CD14-positive monocyte (primary cell): Measurements from ENCODE around the gene TAF11L4. TPM values are rescaled to one million over a fixed set of nuclear protein-coding genes. Genes with fewer than 3 reads are reported as not detected.
A peak's percentile ranks its signal among the peaks of the same experiment; 100 is the strongest.
"Not testable (repeated sequence)": the region's sequence is repeated elsewhere in the genome, so short reads cannot be mapped to it uniquely, and the experiment has no call there.

Experiments
- DNase-seq, 3 donors: peaks; one replicate each; pipeline ENCODE4 v3.0.0-alpha.2; 2011 to 2022
- H2AFZ ChIP-seq: 2 replicates; pipeline ENCODE4 v1.6.0; 2012; ENCODE audit warnings: mild to moderate bottlenecking, low read depth, low read length, inconsistent platforms; ENCODE audit not compliant: insufficient read depth, poor library complexity, severe bottlenecking
- H3K27ac ChIP-seq, 2 donors: 1 replicate in 1 of 2; 2 replicates in 1 of 2; pipeline ENCODE4 v1.5.1; 2012 to 2013; ENCODE audit warnings: low read length in 2 of 2, control low read depth in 1 of 2, inconsistent platforms in 1 of 2, low read depth in 1 of 2, mild to moderate bottlenecking in 1 of 2
- H3K27me3 ChIP-seq, 2 donors: one replicate each; pipeline versions ENCODE4 v1.6.0 to v1.6.1; 2011 to 2013; ENCODE audit warnings: low read length in 2 of 2; ENCODE audit not compliant: control insufficient read depth in 2 of 2, insufficient read depth in 2 of 2
- H3K36me3 ChIP-seq, 2 donors: replicated peaks in 1 of 2; 1 replicate in 1 of 2; 2 replicates in 1 of 2; pipeline versions ENCODE4 v1.5.1 to v1.6.1; 2012 to 2013; ENCODE audit warnings: low read length in 2 of 2, control low read depth in 1 of 2, inconsistent platforms in 1 of 2, mild to moderate bottlenecking in 1 of 2; ENCODE audit not compliant: insufficient read depth in 2 of 2, control insufficient read depth in 1 of 2
- H3K4me1 ChIP-seq, 2 donors: 1 replicate in 1 of 2; 2 replicates in 1 of 2; pipeline versions ENCODE4 v1.5.1 to v1.6.1; 2012 to 2013; ENCODE audit warnings: low read length in 2 of 2, control low read depth in 1 of 2, inconsistent platforms in 1 of 2, mild to moderate bottlenecking in 1 of 2, moderate library complexity in 1 of 2; ENCODE audit not compliant: insufficient read depth in 2 of 2, control insufficient read depth in 1 of 2
- H3K4me2 ChIP-seq: replicated peaks from 2 replicates; pipeline ENCODE3; 2012; ENCODE audit warnings: low read length, moderate library complexity, mild to moderate bottlenecking; ENCODE audit not compliant: poor library complexity, severe bottlenecking; ENCODE audit errors: extremely low read depth
- H3K4me3 ChIP-seq, 3 experiments: fragments of 200-600 bp in 1 of 3; sonication (generic) in 1 of 3; replicated peaks in 1 of 3; 1 replicate in 2 of 3; 2 replicates in 1 of 3; pipeline ENCODE4 v1.5.1; 2011 to 2013; ENCODE audit warnings: low read length in 3 of 3, mild to moderate bottlenecking in 3 of 3, control low read depth in 2 of 3, low read depth in 2 of 3, inconsistent platforms in 1 of 3, moderate library complexity in 1 of 3
- H3K79me2 ChIP-seq: 2 replicates; pipeline ENCODE4 v1.6.0; 2012; ENCODE audit warnings: mild to moderate bottlenecking, control low read depth, inconsistent platforms, low read length, moderate library complexity; ENCODE audit not compliant: insufficient read depth
- H3K9ac ChIP-seq: 2 replicates; pipeline ENCODE4 v1.6.0; 2017; ENCODE audit warnings: low read length, mild to moderate bottlenecking; ENCODE audit not compliant: insufficient read depth, poor library complexity, severe bottlenecking
- H3K9me3 ChIP-seq, 2 donors: replicated peaks in 1 of 2; 1 replicate in 1 of 2; 2 replicates in 1 of 2; pipeline versions ENCODE4 v1.5.1 to v1.6.1; 2012 to 2013; ENCODE audit warnings: low read length in 2 of 2, control low read depth in 1 of 2; ENCODE audit not compliant: control insufficient read depth in 1 of 2, insufficient read depth in 1 of 2
- H4K20me1 ChIP-seq: 2 replicates; pipeline ENCODE4 v1.6.0; 2012; ENCODE audit warnings: mild to moderate bottlenecking, low read length, control low read depth, moderate library complexity; ENCODE audit not compliant: insufficient read depth
- H3K27ac Mint-ChIP-seq, 7 donors: one replicate each; pipeline ENCODE4 v1.8.0; 2020; ENCODE audit warnings: mild to moderate bottlenecking in 7 of 7, mixed read lengths in 7 of 7, moderate library complexity in 6 of 7, inconsistent platforms in 2 of 7
- H3K27me3 Mint-ChIP-seq, 3 donors: one replicate each; pipeline ENCODE4 v1.8.0; 2021 to 2022; ENCODE audit warnings: low read depth in 3 of 3, mild to moderate bottlenecking in 3 of 3, mixed read lengths in 3 of 3, moderate library complexity in 3 of 3, inconsistent platforms in 1 of 3
- H3K36me3 Mint-ChIP-seq, 2 donors: one replicate each; pipeline ENCODE4 v1.8.0; 2020; ENCODE audit warnings: mixed read lengths in 2 of 2, inconsistent platforms in 1 of 2, mild to moderate bottlenecking in 1 of 2
- H3K4me1 Mint-ChIP-seq: one replicate; pipeline ENCODE4 v1.8.0; 2020; ENCODE audit warnings: mild to moderate bottlenecking, mixed read lengths
- H3K4me3 Mint-ChIP-seq, 2 donors: one replicate each; pipeline ENCODE4 v1.8.0; 2020; ENCODE audit warnings: mild to moderate bottlenecking in 2 of 2, mixed read lengths in 2 of 2, moderate library complexity in 1 of 2
- H3K9me3 Mint-ChIP-seq, 7 donors: one replicate each; pipeline ENCODE4 v1.8.0; 2020 to 2022; ENCODE audit warnings: mixed read lengths in 7 of 7, mild to moderate bottlenecking in 6 of 7, moderate library complexity in 6 of 7, inconsistent platforms in 2 of 7
- CTCF ChIP-seq: fragments of 200-600 bp; IDR thresholded peaks from one replicate; pipeline ENCODE4 v1.8.0; 2022; ENCODE audit warnings: antibody characterized with exemption, mild to moderate bottlenecking
- WGBS: methylation state at CpG from one replicate; pipeline ENCODE4 v1.1.5; 2013; ENCODE audit warnings: missing lambda C conversion rate; ENCODE audit not compliant: insufficient coverage; 5-methylcytosine and 5-hydroxymethylcytosine counted together
- intact Hi-C, 2 donors: fragments of 100-400 bp; cut with micrococcal nuclease; formaldehyde crosslinking; loops; one replicate each; pipeline versions ENCODE4 v1.15.0 to v1.15.1; 2023
- polyA plus RNA-seq, 3 donors: library from polyadenylated mRNA; depleted of rRNA in 1 of 3; unstranded in 2 of 3; stranded (reverse) in 1 of 3; fragments of 300-500 nt in 2 of 3; fragments of >200 nt in 1 of 3; fragmentation: Illumina TruSeq in 2 of 3; gene quantifications; 1 replicate in 2 of 3; 2 replicates in 1 of 3; pipeline ENCODE4 v1.2.3, GENCODE V29; 2012 to 2021

Gene TAF11L4
- polyA plus RNA-seq, 3 donors = not detected

GRCh38 chr5:17482790-17483189 is 38.8 kb upstream of the TAF11L4 start:
- no peak for TF ChIP-seq CTCF
- Mint-ChIP-seq H3K27ac (no peak overlapping the region), H3K4me1 (peaks cover 16% of the 10 kb centered on the region), H3K36me3 (no peaks in the 10 kb centered on the region), H3K4me3 (no peak overlapping the region), H3K27me3 (peaks cover 0 to 3% (median 2%) of the 10 kb centered on the region in 3 donors), H3K9me3 (no peaks in the 10 kb centered on the region)
- Histone ChIP-seq H3K9ac (no peak overlapping the region), H3K27ac (no peak overlapping the region), H3K36me3 (no peaks in the 10 kb centered on the region), H3K4me1 (peaks cover 0 to 3% of the 10 kb centered on the region in 2 donors), H3K4me2 (no peak overlapping the region), H3K9me3 (no peaks in the 10 kb centered on the region), H3K27me3 (no peaks in the 10 kb centered on the region), H3K79me2 (no peaks in the 10 kb centered on the region), H4K20me1 (no peaks in the 10 kb centered on the region), H3K4me3 (no peak overlapping the region), H2AFZ (no peak overlapping the region)
- intact Hi-C loops = no loop called here
- DNase-seq = no peak
- WGBS = no CpG with 5 or more reads among the region's 2 CpGs

GRCh38 chr5:17486464-17487173 is 35.0 kb upstream of the TAF11L4 start:
- H3K9me3 Mint-ChIP-seq, H3K9ac ChIP-seq, H3K36me3 Mint-ChIP-seq, H2AFZ ChIP-seq, H3K4me3 ChIP-seq, H3K4me3 Mint-ChIP-seq, H3K27ac Mint-ChIP-seq, H3K4me2 ChIP-seq, H3K27me3 ChIP-seq, intact Hi-C loops, H3K4me1 ChIP-seq, H3K36me3 ChIP-seq, H3K27ac ChIP-seq, H4K20me1 ChIP-seq, H3K27me3 Mint-ChIP-seq, H3K9me3 ChIP-seq, H3K79me2 ChIP-seq: not testable (repeated sequence)
- peaks cover 12% of the 10 kb centered on the region for H3K4me1 Mint-ChIP-seq
- peak in 1 of 3 donors; percentile 8 for DNase-seq
- WGBS = 98% methylated on average over 4 of the region's 10 CpGs
